NCI-H69 (cell line): ENCODE measurements around the gene FGF14.
A peak's percentile ranks its signal among the peaks of the same experiment; 100 is the strongest.

Experiments
- DNase-seq: peaks from one replicate; lab custom pipeline; 2025; lab: John Stamatoyannopoulos, UW

Gene FGF14

GRCh38 chr13:101985321-101985720, 416.5 kb downstream of the FGF14 start:
- DNase-seq, result no peak

- no peak for DNase-seq
Observed at GRCh38 chr13:101982903-101983302, 418.9 kb downstream of the FGF14 start.

GRCh38 chr13:101979825-101980224, 422.0 kb downstream of the FGF14 start:
- peak; percentile 67 for DNase-seq

- DNase-seq, result peak; percentile 79
Observed at GRCh38 chr13:101978552-101979315, 423.1 kb downstream of the FGF14 start.

GRCh38 chr13:101977475-101977874, 424.4 kb downstream of the FGF14 start:
- DNase-seq, result peak; percentile 83

- no peak for DNase-seq
Observed at GRCh38 chr13:101972191-101972590, 429.7 kb downstream of the FGF14 start.

- DNase-seq, result no peak
Observed at GRCh38 chr13:101970341-101970740, 431.5 kb downstream of the FGF14 start.

GRCh38 chr13:101967781-101968180, 434.1 kb downstream of the FGF14 start:
- DNase-seq, result no peak

- no peak for DNase-seq
Observed at GRCh38 chr13:101967216-101967615, 434.6 kb downstream of the FGF14 start.

GRCh38 chr13:101965096-101965495, 436.8 kb downstream of the FGF14 start:
- DNase-seq, result no peak

- no peak for DNase-seq
Observed at GRCh38 chr13:101959016-101959415, 442.8 kb downstream of the FGF14 start.

GRCh38 chr13:101955764-101956163, 446.1 kb downstream of the FGF14 start:
- DNase-seq, result no peak

- DNase-seq, result no peak
Observed at GRCh38 chr13:101951114-101951513, 450.7 kb downstream of the FGF14 start.

- DNase-seq, result no peak
Observed at GRCh38 chr13:101949681-101950080, 452.2 kb downstream of the FGF14 start.

GRCh38 chr13:101946401-101946800, 455.4 kb downstream of the FGF14 start:
- DNase-seq, result peak; percentile 67

- peak; percentile 53 for DNase-seq
Observed at GRCh38 chr13:101945435-101945834, 456.4 kb downstream of the FGF14 start.

GRCh38 chr13:101944521-101944920, 457.3 kb downstream of the FGF14 start:
- DNase-seq, result peak; percentile 30

- DNase-seq, result peak; percentile 44
Observed at GRCh38 chr13:101942535-101943157, 459.2 kb downstream of the FGF14 start.

- DNase-seq, result peak; percentile 90
Observed at GRCh38 chr13:101942038-101942437, 459.8 kb downstream of the FGF14 start.

GRCh38 chr13:101941095-101941783, 460.6 kb downstream of the FGF14 start:
- DNase-seq, result peak; percentile 73

- no peak for DNase-seq
Observed at GRCh38 chr13:101939370-101939769, 462.5 kb downstream of the FGF14 start.

GRCh38 chr13:101935828-101936227, 466.0 kb downstream of the FGF14 start:
- no peak for DNase-seq

- no peak for DNase-seq
Observed at GRCh38 chr13:101931186-101931585, 470.7 kb downstream of the FGF14 start.
